H4 (cell line): ENCODE results near the gene TMEM200A. TPM values are rescaled to one million over a fixed set of nuclear protein-coding genes. Genes with fewer than 3 reads are reported as not detected.

Experiments used
- DNase-seq: peaks from one replicate; pipeline ENCODE4 v3.0.0-alpha.2; 2015; ENCODE audit warnings: low spot score
- total RNA-seq: library from RNA; depleted of rRNA; stranded (reverse); fragments of >200 nt; shearing (Covaris generic); gene quantifications from 2 replicates; pipeline ENCODE4 v1.2.3, GENCODE V29; 2014; rRNA removed

TMEM200A gene
- total RNA-seq, 1 experiment from 2014 or later, result 1.2 TPM

GRCh38 chr6:130486417-130486816 lies 120.6 kb downstream of the TMEM200A start:
- no peak for DNase-seq

DNA sequence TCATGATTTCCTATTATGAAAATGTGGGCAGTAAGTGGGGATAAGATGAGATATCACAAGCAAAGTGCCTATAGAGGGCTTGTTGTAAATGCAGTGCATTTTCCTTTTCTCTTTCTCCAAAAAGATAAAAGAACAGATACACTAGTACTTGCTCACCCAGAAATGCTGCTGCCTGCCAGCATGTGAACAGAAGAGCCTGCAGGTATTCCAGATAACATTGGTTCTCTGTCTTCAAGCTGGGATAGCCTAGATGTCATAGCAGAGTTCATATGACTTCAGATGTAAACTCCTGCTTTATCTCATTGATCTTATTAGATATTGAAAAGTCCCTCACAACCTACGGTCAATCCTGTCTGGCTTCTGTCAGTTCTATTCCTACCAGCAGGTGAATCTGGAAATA lies 123.7 kb downstream of the TMEM200A start:
- DNase-seq, result no peak

Other genes with a start within 250 kb of the TMEM200A start
- not detected in 2 replicates for gene SAMD3, start 143.1 kb upstream of the TMEM200A start, total RNA-seq